Astrocyte of the spinal cord (primary cell): Measurements from ENCODE around the gene TIGD3.

ENCODE experiments used
- DNase-seq: peaks from one replicate; pipeline ENCODE4 v3.0.0; 2011; ENCODE audit warnings: low read depth, low spot score
- H3K4me3 ChIP-seq: 2 replicates; pipeline ENCODE4 v1.5.1; 2011; ENCODE audit warnings: low read depth, mild to moderate bottlenecking, low read length, moderate library complexity
- in situ Hi-C: cut with HindIII; loops from 2 replicates; pipeline ENCODE4 v1.10.0; 2017; ENCODE audit warnings: low sequenced_read_pairs
- TF ChIP-seq, protein P1 (sequence below): IDR thresholded peaks from 2 replicates; pipeline ENCODE4 v1.5.1; 2012; ENCODE audit warnings: low read depth, mild to moderate bottlenecking, low read length, inconsistent platforms

TIGD3 gene

DNA sequence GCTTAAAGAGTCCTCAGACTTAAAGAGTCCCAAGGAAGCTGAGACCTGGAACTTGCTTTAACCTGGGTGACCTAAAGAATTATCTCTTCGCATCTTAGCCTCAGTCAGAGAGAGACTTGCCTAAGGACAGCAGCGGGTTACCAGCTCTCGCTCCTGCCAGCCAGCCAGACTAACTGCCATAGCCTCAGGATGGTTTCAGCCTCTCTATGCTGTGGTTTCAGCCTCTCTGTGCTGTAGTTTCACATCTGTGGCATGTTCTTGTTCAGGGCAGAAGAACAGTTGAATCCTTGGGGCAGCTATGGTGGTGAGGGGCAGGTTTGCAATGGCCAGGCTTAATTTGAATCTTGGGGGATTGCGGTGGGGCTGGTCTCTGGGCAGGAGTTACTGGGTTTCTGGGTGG, 34.2 kb downstream of the TIGD3 start:
- TF ChIP-seq, protein P1, sequence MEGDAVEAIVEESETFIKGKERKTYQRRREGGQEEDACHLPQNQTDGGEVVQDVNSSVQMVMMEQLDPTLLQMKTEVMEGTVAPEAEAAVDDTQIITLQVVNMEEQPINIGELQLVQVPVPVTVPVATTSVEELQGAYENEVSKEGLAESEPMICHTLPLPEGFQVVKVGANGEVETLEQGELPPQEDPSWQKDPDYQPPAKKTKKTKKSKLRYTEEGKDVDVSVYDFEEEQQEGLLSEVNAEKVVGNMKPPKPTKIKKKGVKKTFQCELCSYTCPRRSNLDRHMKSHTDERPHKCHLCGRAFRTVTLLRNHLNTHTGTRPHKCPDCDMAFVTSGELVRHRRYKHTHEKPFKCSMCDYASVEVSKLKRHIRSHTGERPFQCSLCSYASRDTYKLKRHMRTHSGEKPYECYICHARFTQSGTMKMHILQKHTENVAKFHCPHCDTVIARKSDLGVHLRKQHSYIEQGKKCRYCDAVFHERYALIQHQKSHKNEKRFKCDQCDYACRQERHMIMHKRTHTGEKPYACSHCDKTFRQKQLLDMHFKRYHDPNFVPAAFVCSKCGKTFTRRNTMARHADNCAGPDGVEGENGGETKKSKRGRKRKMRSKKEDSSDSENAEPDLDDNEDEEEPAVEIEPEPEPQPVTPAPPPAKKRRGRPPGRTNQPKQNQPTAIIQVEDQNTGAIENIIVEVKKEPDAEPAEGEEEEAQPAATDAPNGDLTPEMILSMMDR: no peak
- peak overlapping the region; percentile 7 for H3K4me3 ChIP-seq
- no peak for DNase-seq
- in situ Hi-C loops: no loop called here

GRCh38 chr11:65389294-65389980, 34.9 kb downstream of the TIGD3 start:
- DNase-seq: no peak
- TF ChIP-seq, protein P1: no peak
- no peak overlapping the region for H3K4me3 ChIP-seq
- in situ Hi-C loops: no loop called here

DNA sequence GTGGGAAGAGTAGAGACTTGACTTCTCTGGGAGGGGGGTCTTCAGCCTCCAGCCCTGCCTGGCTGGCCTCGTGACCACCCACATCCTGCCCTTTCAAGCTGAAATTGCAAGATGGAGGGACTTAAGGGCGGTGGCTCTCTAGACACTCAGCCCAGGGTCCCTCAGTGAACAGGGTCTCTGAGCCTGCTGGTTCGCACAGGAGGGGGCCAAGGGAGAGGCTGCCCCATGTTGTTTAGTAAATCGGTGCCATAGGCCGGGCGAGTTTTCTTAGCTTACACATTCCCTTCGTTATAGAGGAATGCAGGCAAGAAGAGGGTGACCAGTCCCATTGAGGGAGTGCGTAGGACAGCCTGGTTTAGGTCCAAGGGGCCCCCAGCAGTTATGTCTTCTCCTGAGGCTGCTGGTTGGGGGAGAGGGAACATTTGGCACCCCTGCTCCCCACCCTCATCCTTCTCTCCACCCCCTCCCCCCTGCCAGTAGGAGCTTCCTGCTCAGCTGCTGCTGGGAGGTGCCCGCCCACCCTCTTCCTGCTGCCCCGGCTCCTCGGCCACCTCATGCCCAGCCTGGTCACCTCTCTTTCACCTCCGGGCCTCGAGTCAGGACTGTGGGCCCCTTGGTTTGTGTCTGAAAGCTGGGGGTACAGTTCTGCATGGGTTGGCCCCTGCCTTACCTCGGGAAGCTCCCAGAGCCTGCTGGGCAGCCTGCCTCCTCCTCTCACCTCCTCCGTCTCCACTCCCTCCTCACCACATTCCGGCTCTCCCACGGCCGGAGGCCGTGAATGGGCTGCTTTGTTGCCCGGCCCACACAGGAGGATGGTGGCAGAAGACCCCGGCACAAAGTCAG, 35.8 kb downstream of the TIGD3 start:
- TF ChIP-seq, protein P1: no peak
- H3K4me3 ChIP-seq: peak overlapping the region; percentile 15
- in situ Hi-C loops: no loop called here
- no peak for DNase-seq

DNA sequence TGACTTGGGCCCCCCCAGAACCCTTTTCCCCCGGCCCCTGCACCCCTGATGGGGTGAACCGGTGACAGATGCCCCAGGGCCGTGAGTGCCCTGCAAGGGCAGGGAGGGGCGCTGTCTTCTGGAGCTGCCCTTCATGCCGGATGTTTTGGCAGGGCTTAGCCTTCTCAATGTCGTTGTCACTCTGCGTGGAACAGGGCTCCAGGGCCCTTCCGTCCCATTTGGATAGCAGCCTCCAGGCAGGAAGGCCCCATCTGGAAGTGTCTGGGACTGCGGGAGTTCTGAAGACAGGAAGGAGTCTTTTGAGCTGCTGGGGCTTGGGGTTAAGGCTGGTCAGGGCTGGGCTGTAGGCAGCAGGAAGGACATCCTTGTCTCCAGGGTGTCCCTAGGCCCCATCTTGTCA, 36.4 kb downstream of the TIGD3 start:
- peak overlapping the region; percentile 15 for H3K4me3 ChIP-seq
- in situ Hi-C loops: no loop called here
- peak; percentile 18 for DNase-seq
- TF ChIP-seq, protein P1: no peak

DNA sequence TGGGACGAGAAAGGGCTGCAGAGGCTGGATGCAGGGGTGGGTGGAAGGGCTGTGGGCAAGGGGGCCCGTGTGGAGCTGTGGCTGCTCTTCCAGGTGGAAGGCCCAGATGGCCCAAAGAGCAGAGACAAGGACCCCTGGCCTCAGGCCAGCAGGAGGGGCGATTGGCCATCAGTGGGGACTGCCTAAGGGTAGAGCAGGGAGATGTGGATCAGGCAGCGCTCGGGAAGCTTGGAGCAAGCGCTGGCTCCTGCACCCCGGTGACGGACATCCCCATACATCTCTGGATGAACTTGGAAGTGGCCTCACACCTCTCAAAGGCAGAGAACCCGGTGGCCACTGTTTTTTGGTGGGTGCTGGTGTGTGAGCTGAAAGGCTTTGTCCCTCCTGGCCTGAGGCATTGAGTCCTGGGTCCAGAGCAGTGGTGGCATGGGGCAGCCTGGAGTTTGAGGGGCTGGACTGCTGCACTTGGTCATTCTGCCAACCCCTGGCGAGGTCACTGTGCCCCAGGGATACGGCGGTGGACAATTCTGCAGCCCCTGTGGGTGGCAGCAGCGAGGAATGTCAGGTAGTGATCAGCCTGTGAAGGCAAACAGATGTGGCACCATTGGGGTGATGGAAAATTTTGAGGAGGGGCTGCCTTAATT, 37.8 kb downstream of the TIGD3 start:
- DNase-seq: no peak
- no peak overlapping the region for H3K4me3 ChIP-seq
- TF ChIP-seq, protein P1: no peak
- in situ Hi-C loops: no loop called here

GRCh38 chr11:65392899-65393298, 38.3 kb downstream of the TIGD3 start:
- in situ Hi-C loops: no loop called here
- DNase-seq: no peak
- no peak overlapping the region for H3K4me3 ChIP-seq
- TF ChIP-seq, protein P1: no peak
